NT2/D1 (cell line): ENCODE results near the gene NHLRC2.

ENCODE experiments used
- SUZ12 ChIP-seq: IDR thresholded peaks from 2 replicates; pipeline ENCODE4 v1.6.1; 2011; ENCODE audit not compliant: insufficient read length, insufficient read depth; ENCODE audit errors: extremely low read depth
- YY1 ChIP-seq: IDR thresholded peaks from 2 replicates; pipeline ENCODE4 v1.6.1; 2011; ENCODE audit not compliant: insufficient read length, insufficient read depth

DNA sequence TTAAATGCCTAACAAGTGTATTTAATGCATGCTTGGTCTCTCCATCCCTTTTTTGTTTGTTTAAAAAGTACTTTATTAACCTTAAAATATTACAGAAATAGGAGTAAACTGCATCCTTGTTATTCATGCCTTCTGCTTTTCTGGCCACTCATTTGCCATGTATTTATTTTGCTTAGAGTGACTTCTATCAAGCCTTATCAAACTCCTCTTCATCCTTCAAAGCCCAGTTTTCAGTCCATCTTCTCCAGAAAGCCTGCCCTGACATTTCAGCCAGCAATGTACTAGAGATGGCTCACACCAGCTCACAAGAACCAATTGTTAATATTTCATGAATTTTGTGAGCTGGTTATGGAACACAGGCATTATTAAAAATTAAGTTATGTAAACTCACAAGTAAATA, 82.8 kb downstream of the NHLRC2 start:
- no peak for TF ChIP-seq YY1
- no peak for TF ChIP-seq SUZ12
